Erythroblast (primary cell): ENCODE measurements around the gene PLEKHH2.

Experiments used
- GATA1 ChIP-seq: IDR thresholded peaks from 2 replicates; pipeline ENCODE4 v1.6.1; 2011; ENCODE audit warnings: low read depth, mild to moderate bottlenecking, control low read depth, low read length, moderate library complexity
- POLR2A ChIP-seq: IDR thresholded peaks from 2 replicates; pipeline ENCODE4 v1.6.1; 2011; ENCODE audit warnings: mild to moderate bottlenecking, low read length

DNA sequence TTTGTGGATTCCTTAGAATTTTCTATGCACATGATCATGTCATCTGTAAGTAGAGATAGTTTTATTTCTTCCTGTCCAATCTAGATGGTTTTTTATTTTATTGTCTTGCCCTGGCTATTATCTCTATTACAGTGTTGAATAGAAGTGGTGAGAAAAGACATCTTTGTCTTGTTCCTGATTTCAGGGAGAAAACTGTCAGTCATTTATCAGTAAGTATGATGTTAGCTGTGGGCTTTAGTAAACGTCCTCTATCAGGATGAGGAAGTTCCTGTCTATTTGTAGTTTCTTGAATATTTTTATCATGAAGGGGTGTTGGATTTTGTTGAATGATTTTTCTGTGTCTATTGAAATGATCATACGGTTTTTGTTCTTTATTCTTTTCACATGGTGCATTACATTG, 5.3 kb downstream of the PLEKHH2 start:
- TF ChIP-seq POLR2A (no peak), GATA1 (no peak)
